ENCODE measurements around the gene CYP2D6.

GRCh38 chr22:42155053-42155543, 24.5 kb upstream of the CYP2D6 start:
- no peak for TF ChIP-seq CTCF (IDR thresholded peaks at IDR 0.05)
- no peak for TF ChIP-seq POLR2A (IDR thresholded peaks at IDR 0.05)

All from uterus (tissue), 2 donors.